Measurements from ENCODE around the gene CCL1. TPM values are rescaled to one million over a fixed set of nuclear protein-coding genes. Genes with fewer than 3 reads are reported as not detected.
"Not testable (repeated sequence)": the region's sequence is repeated elsewhere in the genome, so short reads cannot be mapped to it uniquely, and the experiment has no call there.

CCL1 gene
- total and polyA plus RNA-seq, 10 of the 15 experiments (the other 5 are each of a cell fraction or from before 2014, with no cell fraction given), result 0.14 to 1.8 (median 0.40) TPM; not detected in 3

GRCh38 chr17:34337701-34338100 lies 25.3 kb downstream of the CCL1 start (continued):
- TF ChIP-seq, protein P1, sequence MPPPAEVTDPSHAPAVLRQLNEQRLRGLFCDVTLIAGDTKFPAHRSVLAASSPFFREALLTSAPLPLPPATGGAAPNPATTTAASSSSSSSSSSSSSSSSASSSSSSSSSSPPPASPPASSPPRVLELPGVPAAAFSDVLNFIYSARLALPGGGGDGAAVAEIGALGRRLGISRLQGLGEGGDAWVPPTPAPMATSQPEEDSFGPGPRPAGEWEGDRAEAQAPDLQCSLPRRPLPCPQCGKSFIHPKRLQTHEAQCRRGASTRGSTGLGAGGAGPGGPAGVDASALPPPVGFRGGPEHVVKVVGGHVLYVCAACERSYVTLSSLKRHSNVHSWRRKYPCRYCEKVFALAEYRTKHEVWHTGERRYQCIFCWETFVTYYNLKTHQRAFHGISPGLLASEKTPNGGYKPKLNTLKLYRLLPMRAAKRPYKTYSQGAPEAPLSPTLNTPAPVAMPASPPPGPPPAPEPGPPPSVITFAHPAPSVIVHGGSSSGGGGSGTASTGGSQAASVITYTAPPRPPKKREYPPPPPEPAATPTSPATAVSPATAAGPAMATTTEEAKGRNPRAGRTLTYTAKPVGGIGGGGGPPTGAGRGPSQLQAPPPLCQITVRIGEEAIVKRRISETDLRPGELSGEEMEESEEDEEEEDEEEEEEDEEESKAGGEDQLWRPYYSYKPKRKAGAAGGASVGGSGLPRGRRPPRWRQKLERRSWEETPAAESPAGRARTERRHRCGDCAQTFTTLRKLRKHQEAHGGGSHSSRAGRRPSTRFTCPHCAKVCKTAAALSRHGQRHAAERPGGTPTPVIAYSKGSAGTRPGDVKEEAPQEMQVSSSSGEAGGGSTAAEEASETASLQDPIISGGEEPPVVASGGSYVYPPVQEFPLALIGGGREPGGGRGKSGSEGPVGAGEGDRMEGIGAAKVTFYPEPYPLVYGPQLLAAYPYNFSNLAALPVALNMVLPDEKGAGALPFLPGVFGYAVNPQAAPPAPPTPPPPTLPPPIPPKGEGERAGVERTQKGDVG (CRISPR knock-in tag; IDR thresholded peaks at IDR 0.05), result no peak
- TF ChIP-seq SMAD5 (IDR thresholded peaks at IDR 0.05; ENCODE audit: low read depth) (no peak), POLR2A (IDR thresholded peaks at IDR 0.05; ENCODE audit: low read depth, low read length) (no peak), RB1 (IDR thresholded peaks at IDR 0.05; ENCODE audit: borderline replicate concordance) (no peak)
- TF ChIP-seq, protein P2, sequence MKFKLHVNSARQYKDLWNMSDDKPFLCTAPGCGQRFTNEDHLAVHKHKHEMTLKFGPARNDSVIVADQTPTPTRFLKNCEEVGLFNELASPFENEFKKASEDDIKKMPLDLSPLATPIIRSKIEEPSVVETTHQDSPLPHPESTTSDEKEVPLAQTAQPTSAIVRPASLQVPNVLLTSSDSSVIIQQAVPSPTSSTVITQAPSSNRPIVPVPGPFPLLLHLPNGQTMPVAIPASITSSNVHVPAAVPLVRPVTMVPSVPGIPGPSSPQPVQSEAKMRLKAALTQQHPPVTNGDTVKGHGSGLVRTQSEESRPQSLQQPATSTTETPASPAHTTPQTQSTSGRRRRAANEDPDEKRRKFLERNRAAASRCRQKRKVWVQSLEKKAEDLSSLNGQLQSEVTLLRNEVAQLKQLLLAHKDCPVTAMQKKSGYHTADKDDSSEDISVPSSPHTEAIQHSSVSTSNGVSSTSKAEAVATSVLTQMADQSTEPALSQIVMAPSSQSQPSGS (IDR thresholded peaks at IDR 0.05; ENCODE audit: low read length), result no peak

GRCh38 chr17:34327580-34327979 lies 35.5 kb downstream of the CCL1 start:
- H3K9ac ChIP-seq (ENCODE audit: control insufficient read depth, insufficient read depth, low read length); H3K4me3 ChIP-seq; H3K79me2 ChIP-seq (ENCODE audit: control insufficient read depth, insufficient read depth, low read length); intact Hi-C loops (cut with micrococcal nuclease; ENCODE audit: unreplicated experiment); BruUV-seq (replicated peaks); H3K9me3 ChIP-seq (replicated peaks; ENCODE audit: control insufficient read depth, insufficient read depth, low read length); H4K20me1 ChIP-seq (ENCODE audit: control insufficient read depth, insufficient read depth); FAIRE-seq; H3K27me3 ChIP-seq (replicated peaks in 1 of 2; ENCODE audit: control insufficient read depth in 2 of 2, insufficient read depth in 2 of 2, low read length in 1 of 2); H3K4me1 ChIP-seq (ENCODE audit: control insufficient read depth, insufficient read depth, low read length); H2AFZ ChIP-seq (ENCODE audit: control insufficient read depth, low read depth, low read length); in situ Hi-C loops (cut with MboI); ATAC-seq; H3K4me2 ChIP-seq (ENCODE audit: control insufficient read depth, insufficient read depth); SMC1A ChIA-PET (ENCODE audit: uncharacterized antibody, unreplicated experiment); H3K27ac ChIP-seq (ENCODE audit: control insufficient read depth, insufficient read depth); POLR2A ChIA-PET; DNase-seq (ENCODE audit: low read depth, low spot score); RAD21 ChIA-PET (ENCODE audit: unreplicated experiment); CTCF ChIA-PET; H3K36me3 ChIP-seq (ENCODE audit: control insufficient read depth in 2 of 2, insufficient read depth in 2 of 2, low read length in 1 of 2): not testable (repeated sequence)
- 28% methylated on average over 4 of the region's 4 CpGs for WGBS (ENCODE audit: insufficient coverage, insufficient replicate concordance, low lambda C conversion rate, missing lambda C conversion rate)

Data from GM12878 (cell line).